ENCODE data around the gene EIF3I.

DNA sequence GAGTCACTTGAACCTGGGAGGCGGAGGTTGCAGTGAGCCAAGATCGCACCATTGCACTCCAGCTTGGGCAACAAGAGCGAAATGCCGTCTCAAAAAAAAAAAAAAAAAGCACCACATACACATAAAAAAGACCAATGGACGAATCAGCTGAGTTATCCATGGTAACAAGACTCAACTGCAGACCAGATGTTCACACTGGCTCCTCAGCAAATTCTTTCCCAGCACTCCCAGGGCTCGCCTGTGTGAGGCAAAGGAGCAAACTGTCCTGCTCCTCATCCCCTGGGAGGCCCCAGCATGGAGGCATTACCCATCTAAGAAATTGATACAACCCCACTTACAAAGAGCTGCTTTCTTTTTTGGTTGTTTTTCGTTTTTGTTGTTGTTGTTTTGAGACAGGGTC lies 3.2 kb upstream of the EIF3I start:
- TF ChIP-seq, protein P1, sequence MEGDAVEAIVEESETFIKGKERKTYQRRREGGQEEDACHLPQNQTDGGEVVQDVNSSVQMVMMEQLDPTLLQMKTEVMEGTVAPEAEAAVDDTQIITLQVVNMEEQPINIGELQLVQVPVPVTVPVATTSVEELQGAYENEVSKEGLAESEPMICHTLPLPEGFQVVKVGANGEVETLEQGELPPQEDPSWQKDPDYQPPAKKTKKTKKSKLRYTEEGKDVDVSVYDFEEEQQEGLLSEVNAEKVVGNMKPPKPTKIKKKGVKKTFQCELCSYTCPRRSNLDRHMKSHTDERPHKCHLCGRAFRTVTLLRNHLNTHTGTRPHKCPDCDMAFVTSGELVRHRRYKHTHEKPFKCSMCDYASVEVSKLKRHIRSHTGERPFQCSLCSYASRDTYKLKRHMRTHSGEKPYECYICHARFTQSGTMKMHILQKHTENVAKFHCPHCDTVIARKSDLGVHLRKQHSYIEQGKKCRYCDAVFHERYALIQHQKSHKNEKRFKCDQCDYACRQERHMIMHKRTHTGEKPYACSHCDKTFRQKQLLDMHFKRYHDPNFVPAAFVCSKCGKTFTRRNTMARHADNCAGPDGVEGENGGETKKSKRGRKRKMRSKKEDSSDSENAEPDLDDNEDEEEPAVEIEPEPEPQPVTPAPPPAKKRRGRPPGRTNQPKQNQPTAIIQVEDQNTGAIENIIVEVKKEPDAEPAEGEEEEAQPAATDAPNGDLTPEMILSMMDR (IDR thresholded peaks at IDR 0.05): no peak
- no peak for TF ChIP-seq POLR2A (IDR thresholded peaks at IDR 0.05)
